ENCODE data around the gene GABARAPL1.

DNA sequence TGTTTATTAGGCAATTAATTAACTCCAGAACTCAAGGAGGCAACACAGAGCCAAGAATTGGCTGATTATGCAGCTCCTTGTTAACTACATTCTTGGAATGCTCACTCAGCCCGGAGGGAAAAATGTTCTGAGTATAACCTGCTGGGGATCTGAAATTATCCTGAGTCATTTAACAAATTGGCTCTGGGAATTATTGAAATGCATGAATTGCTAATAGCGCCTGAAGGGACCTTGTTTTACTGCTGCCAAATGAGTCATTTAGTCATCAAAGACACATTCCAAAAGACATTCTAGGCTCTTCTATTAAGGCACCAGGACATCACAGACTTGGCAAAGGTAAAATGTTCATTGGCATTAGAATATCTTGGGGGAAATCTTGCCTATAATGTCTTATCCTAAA, 20.8 kb upstream of the GABARAPL1 start:
- TF ChIP-seq POLR2AphosphoS5 (IDR thresholded peaks at IDR 0.05; ENCODE audit: low read depth, low read length) (no peak), POLR2A (IDR thresholded peaks at IDR 0.05; ENCODE audit: low read depth, low read length) (no peak), TAF1 (IDR thresholded peaks at IDR 0.05; ENCODE audit: low read depth, low read length) (no peak), SPI1 (IDR thresholded peaks at IDR 0.05; ENCODE audit: low read depth, low read length) (no peak), PAX5 (IDR thresholded peaks at IDR 0.05; ENCODE audit: insufficient read depth, low read length, severe bottlenecking) (no peak)
